SU-DHL-6 (cell line): ENCODE data around the gene RPS6KA6.

Experiments
- H2AFZ ChIP-seq: fragments of 200-600 bp; sonication (generic); 2 replicates; pipeline ENCODE4 v1.6.1; 2014; ENCODE audit warnings: low read depth, mild to moderate bottlenecking, moderate library complexity, mixed read lengths, antibody characterized with exemption, low read length; ENCODE audit not compliant: severe bottlenecking
- H3F3A ChIP-seq: fragments of 200-600 bp; shearing (Covaris generic); 2 replicates; pipeline ENCODE4 v1.6.0; 2016; ENCODE audit warnings: antibody characterized with exemption, mild to moderate bottlenecking; ENCODE audit not compliant: insufficient read depth
- H3K27ac ChIP-seq: fragments of 200-600 bp; sonication (generic); 2 replicates; pipeline ENCODE4 v1.5.1; 2016; ENCODE audit warnings: low read depth, mild to moderate bottlenecking, low read length, moderate library complexity, mixed read lengths
- H3K27me3 ChIP-seq: fragments of 200-600 bp; sonication (generic), shearing (Covaris generic); 2 replicates; pipeline ENCODE4 v1.6.0; 2014; ENCODE audit warnings: mild to moderate bottlenecking, low read length
- H3K36me3 ChIP-seq: fragments of 200-600 bp; sonication (generic); 2 replicates; pipeline ENCODE4 v1.6.1; 2014; ENCODE audit warnings: mild to moderate bottlenecking, low read length, mixed read lengths
- H3K4me2 ChIP-seq: fragments of 300-600, 200-600 bp; shearing (Covaris generic), sonication (generic); 2 replicates; pipeline ENCODE4 v1.6.0; 2014; ENCODE audit warnings: low read length, low read depth, mild to moderate bottlenecking; ENCODE audit not compliant: poor library complexity, severe bottlenecking
- H3K4me3 ChIP-seq: fragments of 200-600 bp; sonication (generic); 2 replicates; pipeline ENCODE4 v1.5.1; 2014; ENCODE audit warnings: antibody characterized with exemption, low read length, mild to moderate bottlenecking, mixed read lengths; ENCODE audit not compliant: insufficient read depth, poor library complexity, severe bottlenecking
- H3K79me2 ChIP-seq: fragments of 200-600 bp; sonication (generic); 2 replicates; pipeline ENCODE4 v1.6.1; 2014; ENCODE audit warnings: mild to moderate bottlenecking, low read length, moderate library complexity; ENCODE audit not compliant: insufficient read depth
- H3K9ac ChIP-seq: fragments of 200-600 bp; sonication (generic); 2 replicates; pipeline ENCODE4 v1.7.0; 2014; ENCODE audit warnings: mild to moderate bottlenecking, low read length
- H3K9me2 ChIP-seq: fragments of 200-600 bp; sonication (generic); replicated peaks from 2 replicates; pipeline ENCODE4 v1.6.1; 2014; ENCODE audit warnings: low read length; ENCODE audit not compliant: insufficient read depth
- H3K9me3 ChIP-seq: fragments of 200-600 bp; sonication (generic); 2 replicates; pipeline ENCODE4 v1.6.1; 2014; ENCODE audit warnings: low read length, mixed read lengths; ENCODE audit not compliant: insufficient read depth
- H4K20me1 ChIP-seq: fragments of 200-600 bp; sonication (generic); 2 replicates; pipeline ENCODE4 v1.6.1; 2014; ENCODE audit warnings: low read depth, mild to moderate bottlenecking, antibody characterized with exemption, low read length, moderate library complexity, mixed read lengths
- CTCF ChIP-seq: fragments of 200-600 bp; sonication (generic); IDR thresholded peaks from one replicate; pipeline ENCODE4 v1.5.1; 2017; ENCODE audit warnings: antibody characterized with exemption, mild to moderate bottlenecking, low read length, moderate library complexity; ENCODE audit not compliant: insufficient read depth, poor library complexity, severe bottlenecking
- EZH2phosphoT487 ChIP-seq: fragments of 200-600 bp; sonication (generic), shearing (Covaris generic); conservative IDR thresholded peaks from 2 replicates; pipeline ENCODE4 v1.6.1; 2018; ENCODE audit warnings: mild to moderate bottlenecking, antibody characterized with exemption, low read length, moderate library complexity, mixed read lengths

RPS6KA6 gene

DNA sequence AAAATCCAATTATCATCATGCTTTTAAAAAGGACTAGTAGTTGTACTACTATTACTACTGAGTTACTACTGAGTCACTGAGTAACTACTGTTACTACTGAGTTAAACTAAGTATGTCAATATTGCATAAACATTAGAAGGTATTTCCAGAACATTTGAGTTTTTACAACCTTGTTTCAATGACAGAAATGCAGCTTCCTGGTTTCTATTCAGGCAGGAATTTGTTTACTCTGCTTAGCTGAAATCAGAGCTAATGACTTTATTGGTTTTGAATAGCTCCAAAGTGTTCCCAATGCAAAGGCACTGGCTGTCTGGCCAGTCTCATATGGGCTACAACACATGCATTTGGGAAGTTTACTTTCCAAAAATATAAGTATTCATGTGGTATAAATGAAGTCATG lies 12.0 kb downstream of the RPS6KA6 start:
- H3K36me3 ChIP-seq = no peaks in the 10 kb centered on the region
- H3K27me3 ChIP-seq = no peaks in the 10 kb centered on the region
- no peak overlapping the region for H3K9ac ChIP-seq
- H3K9me2 ChIP-seq = no peaks in the 10 kb centered on the region
- no peaks in the 10 kb centered on the region for H3K79me2 ChIP-seq
- no peak overlapping the region for H2AFZ ChIP-seq
- no peak overlapping the region for H3K27ac ChIP-seq
- no peaks in the 10 kb centered on the region for H4K20me1 ChIP-seq
- no peak overlapping the region for H3K4me2 ChIP-seq
- no peaks in the 10 kb centered on the region for H3K9me3 ChIP-seq
- no peak for TF ChIP-seq EZH2phosphoT487
- no peak for TF ChIP-seq CTCF
- H3K4me3 ChIP-seq = no peak overlapping the region
- H3F3A ChIP-seq = no peaks in the 10 kb centered on the region

- Histone ChIP-seq H4K20me1 (no peaks in the 10 kb centered on the region), H3K9me3 (no peaks in the 10 kb centered on the region), H3F3A (no peaks in the 10 kb centered on the region), H3K9ac (no peak overlapping the region), H3K36me3 (no peaks in the 10 kb centered on the region), H3K27me3 (no peaks in the 10 kb centered on the region), H3K4me2 (no peak overlapping the region), H3K27ac (no peak overlapping the region), H2AFZ (no peak overlapping the region), H3K4me3 (no peak overlapping the region), H3K79me2 (no peaks in the 10 kb centered on the region), H3K9me2 (no peaks in the 10 kb centered on the region)
- TF ChIP-seq CTCF (no peak), EZH2phosphoT487 (no peak)
These were observed 12.7 kb downstream of the RPS6KA6 start for GRCh38 chrX:84175274-84175673.

GRCh38 chrX:84174348-84174747 lies 13.7 kb downstream of the RPS6KA6 start:
- Histone ChIP-seq H3K27ac (no peak overlapping the region), H3K9ac (no peak overlapping the region), H3K4me2 (no peak overlapping the region), H3K9me3 (no peaks in the 10 kb centered on the region), H4K20me1 (no peaks in the 10 kb centered on the region), H3K36me3 (no peaks in the 10 kb centered on the region), H3K27me3 (no peaks in the 10 kb centered on the region), H2AFZ (no peak overlapping the region), H3K4me3 (no peak overlapping the region), H3K79me2 (no peaks in the 10 kb centered on the region), H3F3A (no peaks in the 10 kb centered on the region), H3K9me2 (no peaks in the 10 kb centered on the region)
- TF ChIP-seq EZH2phosphoT487 (no peak), CTCF (no peak)

DNA sequence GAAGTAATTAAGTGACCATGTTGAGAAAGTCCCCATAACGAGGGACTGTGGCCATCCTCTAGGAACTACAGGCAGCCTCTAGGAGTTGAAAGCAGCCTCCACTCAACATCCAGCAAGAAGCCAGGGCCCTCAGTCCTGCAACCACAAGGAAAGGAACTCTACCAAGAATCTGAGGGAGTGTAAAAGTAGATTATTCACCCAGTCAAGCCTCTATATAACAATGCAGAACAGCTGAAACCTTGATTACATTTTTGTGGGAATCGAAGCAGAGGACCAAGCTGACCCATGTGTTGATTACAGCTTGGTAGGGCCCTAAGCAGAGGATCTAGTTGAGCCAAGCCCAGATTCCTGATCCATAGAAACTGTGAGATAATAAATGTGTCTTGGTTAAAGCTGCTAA lies 17.1 kb downstream of the RPS6KA6 start:
- Histone ChIP-seq H2AFZ (no peak overlapping the region), H3K9me3 (no peaks in the 10 kb centered on the region), H3K79me2 (no peaks in the 10 kb centered on the region), H3K9me2 (no peaks in the 10 kb centered on the region), H3K36me3 (no peaks in the 10 kb centered on the region), H3K27ac (no peak overlapping the region), H3K4me3 (no peak overlapping the region), H3F3A (no peaks in the 10 kb centered on the region), H3K4me2 (no peak overlapping the region), H4K20me1 (no peaks in the 10 kb centered on the region), H3K9ac (no peak overlapping the region), H3K27me3 (no peaks in the 10 kb centered on the region)
- no peak for TF ChIP-seq CTCF
- no peak for TF ChIP-seq EZH2phosphoT487
